HEK293T (cell line): ENCODE results near the gene IGSF1.
"Not testable (repeated sequence)": the region's sequence is repeated elsewhere in the genome, so short reads cannot be mapped to it uniquely, and the experiment has no call there.

Experiments used
- BHLHE40 ChIP-seq: fragments of 450-650 bp; IDR thresholded peaks from 2 replicates; pipeline ENCODE4 v1.6.1; 2016; ENCODE audit warnings: mild to moderate bottlenecking, moderate library complexity, borderline replicate concordance
- ELF4 ChIP-seq: fragments of 450-650 bp; IDR thresholded peaks from 2 replicates; pipeline ENCODE4 v1.6.1; 2017; ENCODE audit warnings: antibody characterized with exemption
- FOXA1 ChIP-seq: fragments of 450-650 bp; IDR thresholded peaks from 2 replicates; pipeline ENCODE4 v1.6.1; 2016; ENCODE audit warnings: mild to moderate bottlenecking
- FOXK2 ChIP-seq: fragments of 450-650 bp; IDR thresholded peaks from 2 replicates; pipeline ENCODE4 v1.6.1; 2016; ENCODE audit warnings: mild to moderate bottlenecking
- SP1 ChIP-seq: fragments of 450-650 bp; IDR thresholded peaks from 2 replicates; pipeline ENCODE4 v1.6.1; 2017
- SUZ12 ChIP-seq: fragments of 450-650 bp; IDR thresholded peaks from 2 replicates; pipeline ENCODE4 v1.6.1; 2016; ENCODE audit warnings: mild to moderate bottlenecking
- TARDBP ChIP-seq: fragments of 450-650 bp; IDR thresholded peaks from 2 replicates; pipeline ENCODE4 v1.6.1; 2016

DNA sequence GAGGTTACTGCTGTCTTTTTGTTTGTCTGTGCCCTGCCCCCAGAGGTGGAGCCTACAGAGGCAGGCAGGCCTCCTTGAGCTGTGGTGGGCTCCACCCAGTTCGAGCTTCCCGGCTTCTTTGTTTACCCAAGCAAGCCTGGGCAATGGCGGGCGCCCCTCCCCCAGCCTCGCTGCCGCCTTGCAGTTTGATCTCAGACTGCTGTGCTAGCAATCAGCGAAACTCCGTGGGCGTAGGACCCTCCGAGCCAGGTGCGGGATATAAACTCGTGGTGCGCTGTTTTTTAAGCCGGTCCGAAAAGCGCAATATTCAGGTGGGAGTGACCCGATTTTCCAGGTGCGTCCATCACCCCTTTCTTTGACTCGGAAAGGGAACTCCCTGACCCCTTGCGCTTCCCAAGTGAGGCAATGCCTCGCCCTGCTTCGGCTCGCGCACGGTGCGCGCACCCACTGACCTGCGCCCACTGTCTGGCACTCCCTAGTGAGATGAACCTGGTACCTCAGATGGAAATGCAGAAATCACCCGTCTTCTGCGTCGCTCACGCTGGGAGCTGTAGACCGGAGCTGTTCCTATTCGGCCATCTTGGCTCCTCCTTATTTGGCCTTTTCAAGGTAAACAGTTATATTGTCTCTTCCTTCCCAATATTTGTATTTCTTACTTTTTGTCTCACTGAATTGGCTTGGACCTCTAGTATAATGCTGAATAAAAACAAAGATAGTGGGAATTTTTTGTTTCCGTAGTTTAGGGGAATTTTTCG lies 37.9 kb downstream of the IGSF1 start:
- not testable (repeated sequence) for TF ChIP-seq SP1, FOXA1, SUZ12, FOXK2, ELF4, BHLHE40, TARDBP
